H9 (cell line): ENCODE measurements around the gene TOR1B. TPM values are rescaled to one million over a fixed set of nuclear protein-coding genes. Genes with fewer than 3 reads are reported as not detected.
A peak's percentile ranks its signal among the peaks of the same experiment; 100 is the strongest.

Source experiments
- DNase-seq: peaks from one replicate; pipeline ENCODE4 v3.0.0-alpha.2; 2017
- H2AFZ ChIP-seq: one replicate; pipeline ENCODE4 v1.6.1; 2013; ENCODE audit warnings: mild to moderate bottlenecking, low read length, control low read depth, moderate library complexity
- H2AK5ac ChIP-seq: 2 replicates; pipeline ENCODE4 v1.6.1; 2013; ENCODE audit warnings: low read length, control low read depth, mixed read lengths; ENCODE audit not compliant: insufficient read length
- H2BK120ac ChIP-seq: one replicate; pipeline ENCODE4 v1.6.1; 2013; ENCODE audit warnings: low read depth, mild to moderate bottlenecking, low read length, control low read depth, inconsistent platforms; ENCODE audit not compliant: poor library complexity, severe bottlenecking
- H2BK12ac ChIP-seq: 2 replicates; pipeline ENCODE4 v1.6.1; 2013; ENCODE audit warnings: low read length, control low read depth, mixed read lengths, low read depth; ENCODE audit not compliant: insufficient read length
- H2BK15ac ChIP-seq: 2 replicates; pipeline ENCODE4 v1.6.1; 2013; ENCODE audit warnings: low read depth, low read length, control low read depth
- H2BK20ac ChIP-seq: one replicate; pipeline ENCODE4 v1.6.1; 2013; ENCODE audit warnings: low read depth, mild to moderate bottlenecking, low read length, control low read depth, inconsistent platforms; ENCODE audit not compliant: poor library complexity, severe bottlenecking
- H2BK5ac ChIP-seq: 2 replicates; pipeline ENCODE4 v1.6.1; 2013; ENCODE audit warnings: low read length, control low read depth, mixed read lengths; ENCODE audit not compliant: insufficient read length
- H3K14ac ChIP-seq: 2 replicates; pipeline ENCODE4 v1.6.1; 2013; ENCODE audit warnings: low read length, control low read depth; ENCODE audit not compliant: insufficient read depth
- H3K18ac ChIP-seq: 2 replicates; pipeline ENCODE4 v1.6.1; 2013; ENCODE audit warnings: low read depth, mild to moderate bottlenecking, mixed read lengths, low read length, control low read depth; ENCODE audit not compliant: insufficient read length
- H3K23ac ChIP-seq: 2 replicates; pipeline ENCODE4 v1.6.1; 2013; ENCODE audit warnings: low read length, control low read depth, mixed read lengths, low read depth; ENCODE audit not compliant: insufficient read length
- H3K23me2 ChIP-seq: 2 replicates; pipeline ENCODE4 v1.6.1; 2013; ENCODE audit warnings: low read depth, mild to moderate bottlenecking, mixed read lengths, low read length, control low read depth; ENCODE audit not compliant: insufficient read length, poor library complexity, severe bottlenecking
- H3K27ac ChIP-seq: 2 replicates; pipeline ENCODE4 v1.5.1; 2013; ENCODE audit warnings: low read length, control low read depth, mixed read lengths, low read depth; ENCODE audit not compliant: insufficient read length
- H3K27me3 ChIP-seq: 2 replicates; pipeline ENCODE4 v1.6.1; 2013; ENCODE audit warnings: low read length, control low read depth, inconsistent platforms; ENCODE audit not compliant: insufficient read depth
- H3K4ac ChIP-seq: 2 replicates; pipeline ENCODE4 v1.6.1; 2013; ENCODE audit warnings: low read depth, mild to moderate bottlenecking, control low read depth, inconsistent platforms, low read length, moderate library complexity
- H3K4me1 ChIP-seq: 2 replicates; pipeline ENCODE4 v1.6.1; 2013; ENCODE audit warnings: low read length, control low read depth, inconsistent platforms; ENCODE audit not compliant: insufficient read depth
- H3K4me2 ChIP-seq: 2 replicates; pipeline ENCODE4 v1.6.1; 2013; ENCODE audit warnings: low read length, control low read depth, mixed read lengths; ENCODE audit not compliant: insufficient read length, insufficient read depth
- H3K56ac ChIP-seq: 2 replicates; pipeline ENCODE4 v1.6.1; 2013; ENCODE audit warnings: low read depth, mild to moderate bottlenecking, mixed read lengths, low read length, control low read depth; ENCODE audit not compliant: insufficient read length
- H3K79me1 ChIP-seq: 2 replicates; pipeline ENCODE4 v1.6.1; 2013; ENCODE audit warnings: low read depth, mild to moderate bottlenecking, moderate library complexity, low read length, control low read depth, inconsistent platforms; ENCODE audit not compliant: insufficient read depth, poor library complexity, severe bottlenecking
- H3K79me2 ChIP-seq: 2 replicates; pipeline ENCODE4 v1.6.1; 2013; ENCODE audit warnings: low read length, control low read depth, inconsistent platforms; ENCODE audit not compliant: insufficient read depth
- H3K9ac ChIP-seq: 2 replicates; pipeline ENCODE4 v1.6.1; 2013; ENCODE audit warnings: low read length, control low read depth, mixed read lengths; ENCODE audit not compliant: insufficient read length; ENCODE audit errors: extremely low read depth
- H3K9me3 ChIP-seq: one replicate; pipeline ENCODE4 v1.6.1; 2013; ENCODE audit warnings: low read depth, low read length, inconsistent platforms; ENCODE audit not compliant: control insufficient read depth
- H3T11ph ChIP-seq: one replicate; pipeline ENCODE4 v1.6.1; 2013; ENCODE audit warnings: mild to moderate bottlenecking, low read length, control low read depth, inconsistent platforms
- H4K20me1 ChIP-seq: one replicate; pipeline ENCODE4 v1.6.1; 2013; ENCODE audit not compliant: control insufficient read depth, insufficient read length, insufficient read depth
- H4K5ac ChIP-seq: 2 replicates; pipeline ENCODE4 v1.6.1; 2013; ENCODE audit warnings: low read depth, mild to moderate bottlenecking, mixed read lengths, low read length, control low read depth; ENCODE audit not compliant: insufficient read length
- H4K8ac ChIP-seq: replicated peaks from 2 replicates; pipeline ENCODE4 v1.6.1; 2013; ENCODE audit warnings: low read length, control low read depth, mixed read lengths, low read depth; ENCODE audit not compliant: insufficient read length
- H4K91ac ChIP-seq: 2 replicates; pipeline ENCODE4 v1.6.1; 2013; ENCODE audit warnings: low read depth, mild to moderate bottlenecking, moderate library complexity, mixed read lengths, low read length, control low read depth; ENCODE audit not compliant: insufficient read length
- H3K27ac Mint-ChIP-seq, 3 experiments: 2 replicates in 2 of 3; 3 replicates in 1 of 3; pipeline ENCODE4 v1.8.0; 2020 to 2021; ENCODE audit warnings: mixed read lengths in 3 of 3, mild to moderate bottlenecking in 1 of 3, moderate library complexity in 1 of 3
- H3K27me3 Mint-ChIP-seq: 2 replicates; pipeline ENCODE4 v1.8.0; 2021; ENCODE audit warnings: low read depth, mild to moderate bottlenecking, moderate library complexity, mixed read lengths
- H3K36me3 Mint-ChIP-seq, 3 experiments: 2 replicates in 2 of 3; 3 replicates in 1 of 3; pipeline ENCODE4 v1.8.0; 2020 to 2021; ENCODE audit warnings: low read depth in 3 of 3, mixed read lengths in 3 of 3; ENCODE audit not compliant: insufficient read depth in 1 of 3
- H3K4me1 Mint-ChIP-seq, 2 experiments: 2 replicates each; pipeline ENCODE4 v1.8.0; 2020; ENCODE audit warnings: mixed read lengths in 2 of 2
- H3K4me3 Mint-ChIP-seq, 2 experiments: 2 replicates in 1 of 2; 3 replicates in 1 of 2; pipeline ENCODE4 v1.8.0; 2020 to 2021; ENCODE audit warnings: mild to moderate bottlenecking in 2 of 2, mixed read lengths in 2 of 2, moderate library complexity in 1 of 2
- H3K9me3 Mint-ChIP-seq, 2 experiments: 2 replicates in 1 of 2; 3 replicates in 1 of 2; pipeline ENCODE4 v1.8.0; 2020; ENCODE audit warnings: mild to moderate bottlenecking in 2 of 2, mixed read lengths in 2 of 2, moderate library complexity in 1 of 2
- WGBS: extraction: QIAGEN DNeasy Blood & Tissue Kit; methylation state at CpG from one replicate; pipeline ENCODE4 v1.1.7; 2013; ENCODE audit warnings: missing lambda C conversion rate, low lambda C conversion rate, mixed read lengths; ENCODE audit not compliant: insufficient read length; ENCODE audit errors: extremely low coverage; 5-methylcytosine and 5-hydroxymethylcytosine counted together
- total RNA-seq: library from RNA; stranded (reverse); gene quantifications from 2 replicates; pipeline ENCODE4 v1.2.1, GENCODE V29; 2021
- TF ChIP-seq, protein P1 (sequence below): fragments of 200-600 bp; sonication (generic); conservative IDR thresholded peaks from 3 replicates; pipeline ENCODE4 v1.8.0; 2021; ENCODE audit warnings: antibody characterized with exemption, mild to moderate bottlenecking

Gene TOR1B
- total RNA-seq, 1 experiment from 2014 or later: 18.1 TPM

DNA sequence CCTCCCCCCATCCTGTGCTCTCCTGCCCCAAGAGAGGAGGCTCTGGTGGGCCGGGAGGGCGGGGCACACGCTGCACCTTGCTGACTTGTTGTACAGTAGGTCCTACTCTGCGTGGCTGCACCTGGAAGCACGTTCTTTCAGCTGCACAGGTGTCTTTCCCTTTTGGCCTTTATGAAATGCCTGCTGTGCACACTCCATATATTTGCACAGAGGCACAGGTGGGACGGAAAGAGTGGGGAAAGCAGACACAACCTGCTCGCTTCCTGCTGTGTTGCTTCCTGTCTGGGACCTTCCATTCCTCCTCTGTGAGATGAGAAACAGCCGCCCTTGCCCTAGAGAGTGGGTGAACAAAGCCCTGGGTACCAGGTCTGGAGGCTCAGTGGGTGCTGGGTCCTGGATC is 37.0 kb downstream of the TOR1B start:
- peaks cover 5% of the 10 kb centered on the region for H3K23me2 ChIP-seq

More for the DNA sequence above, 37.0 kb downstream of the TOR1B start:
- Histone ChIP-seq H3K9ac (no peak overlapping the region), H3K56ac (no peak overlapping the region), H3K23ac (no peak overlapping the region), H2BK15ac (no peak overlapping the region), H2AFZ (no peak overlapping the region), H4K91ac (no peak overlapping the region), H3K4me2 (no peak overlapping the region), H3K14ac (no peak overlapping the region; the same call in 1 of the 2 replicates), H3K18ac (no peak overlapping the region), H2BK5ac (no peak overlapping the region), H3K79me1 (no peaks in the 10 kb centered on the region), H2BK20ac (no peak overlapping the region), H2AK5ac (no peak overlapping the region), H2BK120ac (no peak overlapping the region), H4K5ac (no peak overlapping the region), H3K9me3 (no peaks in the 10 kb centered on the region), H3K4ac (no peak overlapping the region), H3T11ph (no peak overlapping the region), H3K4me1 (peaks cover 6% of the 10 kb centered on the region; the same call in 1 of the 2 replicates), H3K79me2 (no peaks in the 10 kb centered on the region), H2BK12ac (no peak overlapping the region), H4K20me1 (no peaks in the 10 kb centered on the region), H3K27me3 (no peaks in the 10 kb centered on the region), H4K8ac (no peak overlapping the region), H3K27ac (no peak overlapping the region)
- Mint-ChIP-seq H3K27me3 (no peaks in the 10 kb centered on the region; the same call in 1 of the 2 replicates), H3K4me1 (peaks cover 41 to 50% of the 10 kb centered on the region in 2 experiments), H3K36me3 (peaks cover 0 to 2% (median under 1%) of the 10 kb centered on the region in 3 experiments; a peak in 3 of 7 replicates), H3K27ac (peak overlapping the region in 1 of 3 experiments; percentile 72; a peak in 1 of 7 replicates), H3K4me3 (no peak overlapping the region), H3K9me3 (no peaks in the 10 kb centered on the region; a peak in 1 of 5 replicates)
- WGBS: no CpG with 5 or more reads among the region's 8 CpGs
- no peak for DNase-seq
- TF ChIP-seq, protein P1, sequence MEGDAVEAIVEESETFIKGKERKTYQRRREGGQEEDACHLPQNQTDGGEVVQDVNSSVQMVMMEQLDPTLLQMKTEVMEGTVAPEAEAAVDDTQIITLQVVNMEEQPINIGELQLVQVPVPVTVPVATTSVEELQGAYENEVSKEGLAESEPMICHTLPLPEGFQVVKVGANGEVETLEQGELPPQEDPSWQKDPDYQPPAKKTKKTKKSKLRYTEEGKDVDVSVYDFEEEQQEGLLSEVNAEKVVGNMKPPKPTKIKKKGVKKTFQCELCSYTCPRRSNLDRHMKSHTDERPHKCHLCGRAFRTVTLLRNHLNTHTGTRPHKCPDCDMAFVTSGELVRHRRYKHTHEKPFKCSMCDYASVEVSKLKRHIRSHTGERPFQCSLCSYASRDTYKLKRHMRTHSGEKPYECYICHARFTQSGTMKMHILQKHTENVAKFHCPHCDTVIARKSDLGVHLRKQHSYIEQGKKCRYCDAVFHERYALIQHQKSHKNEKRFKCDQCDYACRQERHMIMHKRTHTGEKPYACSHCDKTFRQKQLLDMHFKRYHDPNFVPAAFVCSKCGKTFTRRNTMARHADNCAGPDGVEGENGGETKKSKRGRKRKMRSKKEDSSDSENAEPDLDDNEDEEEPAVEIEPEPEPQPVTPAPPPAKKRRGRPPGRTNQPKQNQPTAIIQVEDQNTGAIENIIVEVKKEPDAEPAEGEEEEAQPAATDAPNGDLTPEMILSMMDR: no peak
